Fibroblast of skin of left biceps (primary cell): Measurements from ENCODE around the gene ABHD15.

Experiments
- DNase-seq, 2 experiments: peaks; one replicate each; pipeline ENCODE4 v3.0.0-alpha.2; 2013; ENCODE audit warnings: low read depth in 2 of 2

The ABHD15 gene

GRCh38 chr17:29518359-29518758 lies 48.5 kb downstream of the ABHD15 start:
- DNase-seq, result no peak

- DNase-seq, result peak; percentile 26
Measured at GRCh38 chr17:29514792-29515191, 52.0 kb downstream of the ABHD15 start.

GRCh38 chr17:29510953-29511352 lies 55.9 kb downstream of the ABHD15 start:
- DNase-seq, result no peak
